ENCODE results near the gene DOCK1. TPM values are rescaled to one million over a fixed set of nuclear protein-coding genes. Genes with fewer than 3 reads are reported as not detected.

Gene DOCK1
- total RNA-seq, 3 donors from 2014 or later = 50.4 to 101 (median 69.2) TPM

DNA sequence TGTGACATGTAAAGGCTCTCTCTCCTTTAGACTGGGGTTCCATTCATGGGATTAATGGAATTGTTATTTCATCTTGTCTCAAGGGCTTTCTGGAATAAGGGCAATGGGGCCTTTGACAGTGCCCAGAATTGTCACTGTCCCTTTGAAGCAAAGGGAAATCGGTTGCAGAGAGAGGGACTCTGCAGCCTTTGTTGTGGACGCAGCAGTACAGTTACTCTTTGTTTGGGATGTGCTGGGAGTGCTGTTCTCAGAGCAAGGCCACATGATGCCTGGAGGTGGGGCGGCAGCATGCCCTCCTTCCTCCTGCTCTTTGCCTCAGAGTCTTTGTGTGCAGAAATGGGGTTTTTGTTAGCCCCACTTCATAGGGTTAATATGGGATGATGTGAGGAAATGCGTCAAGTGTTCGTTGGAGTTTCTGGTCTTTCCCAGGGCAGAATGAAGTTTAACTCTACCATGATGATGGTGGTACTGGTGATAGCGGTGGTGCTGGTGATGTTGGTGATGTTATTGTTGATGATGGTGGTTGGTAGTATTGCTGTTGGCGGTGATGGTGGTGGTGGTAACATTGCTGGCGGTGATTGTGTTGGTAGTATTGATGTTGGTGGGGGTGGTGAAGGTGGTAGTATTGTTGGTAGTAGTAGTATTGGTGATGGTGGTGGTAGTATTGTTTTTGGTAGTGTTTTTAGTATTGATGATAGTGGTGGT is 45.3 kb downstream of the DOCK1 start:
- peak in 1 of 2 donors; percentile 7 for DNase-seq (ENCODE audit: low spot score in 2 of 2)
- Histone ChIP-seq H3K4me1 (peaks cover 0 to 12% of the 10 kb centered on the region in 2 donors), H3K27me3 (no peaks in the 10 kb centered on the region), H3K9me3 (no peaks in the 10 kb centered on the region), H3K4me3 (no peak overlapping the region), H3K36me3 (no peaks in the 10 kb centered on the region), H3K27ac (no peak overlapping the region)
- intact Hi-C loops (cut with DNase I; ENCODE audit: low total_unique reads) = no loop called here
- no peak for TF ChIP-seq POLR2AphosphoS5 (IDR thresholded peaks at IDR 0.05)
- TF ChIP-seq CTCF (IDR thresholded peaks at IDR 0.05) = no peak
- TF ChIP-seq POLR2A (IDR thresholded peaks at IDR 0.05) = no peak

- Histone ChIP-seq H3K9me3 (no peaks in the 10 kb centered on the region), H3K27me3 (no peaks in the 10 kb centered on the region), H3K36me3 (no peaks in the 10 kb centered on the region), H3K4me3 (no peak overlapping the region), H3K27ac (peak overlapping the region; percentile 12 to 23), H3K4me1 (peaks cover 0 to 17% of the 10 kb centered on the region in 2 donors)
- TF ChIP-seq POLR2A (IDR thresholded peaks at IDR 0.05) = no peak
- no peak for TF ChIP-seq POLR2AphosphoS5 (IDR thresholded peaks at IDR 0.05)
- TF ChIP-seq CTCF (IDR thresholded peaks at IDR 0.05) = no peak
- intact Hi-C loops (cut with DNase I; ENCODE audit: low total_unique reads) = no loop called here
- no peak for DNase-seq (ENCODE audit: low spot score in 2 of 2)
Measured at GRCh38 chr10:126953886-126954285, 48.7 kb downstream of the DOCK1 start.

DNA sequence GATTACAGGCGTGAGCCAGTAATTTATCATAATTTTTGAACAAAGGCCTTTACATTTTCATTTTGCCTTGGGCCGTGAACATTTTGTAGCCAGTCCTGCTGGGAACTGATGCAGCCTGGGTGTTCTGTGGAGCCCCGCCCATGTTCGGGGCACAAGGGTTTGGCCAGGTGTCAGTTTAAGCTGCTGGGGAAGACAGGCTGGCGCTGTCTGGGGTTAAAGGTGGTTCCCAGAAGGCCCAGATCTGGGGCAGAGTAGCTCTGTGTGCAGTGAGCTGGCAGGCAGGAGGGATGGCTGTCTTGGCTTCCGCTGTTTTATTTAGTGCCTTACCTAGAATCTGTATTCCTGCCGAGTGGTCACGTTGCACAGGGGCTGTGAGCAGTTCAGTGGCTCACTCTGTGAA is 50.2 kb downstream of the DOCK1 start:
- Histone ChIP-seq H3K4me3 (no peak overlapping the region), H3K9me3 (no peaks in the 10 kb centered on the region), H3K4me1 (peaks cover 0 to 17% of the 10 kb centered on the region in 2 donors), H3K36me3 (no peaks in the 10 kb centered on the region), H3K27ac (peak overlapping the region; percentile 44 to 50), H3K27me3 (no peaks in the 10 kb centered on the region)
- no peak for TF ChIP-seq POLR2A (IDR thresholded peaks at IDR 0.05)
- TF ChIP-seq CTCF (IDR thresholded peaks at IDR 0.05) = no peak
- TF ChIP-seq POLR2AphosphoS5 (IDR thresholded peaks at IDR 0.05) = no peak
- DNase-seq (ENCODE audit: low spot score in 2 of 2) = peak; percentile 45 to 63
- intact Hi-C loops (cut with DNase I; ENCODE audit: low total_unique reads) = no loop called here

DNA sequence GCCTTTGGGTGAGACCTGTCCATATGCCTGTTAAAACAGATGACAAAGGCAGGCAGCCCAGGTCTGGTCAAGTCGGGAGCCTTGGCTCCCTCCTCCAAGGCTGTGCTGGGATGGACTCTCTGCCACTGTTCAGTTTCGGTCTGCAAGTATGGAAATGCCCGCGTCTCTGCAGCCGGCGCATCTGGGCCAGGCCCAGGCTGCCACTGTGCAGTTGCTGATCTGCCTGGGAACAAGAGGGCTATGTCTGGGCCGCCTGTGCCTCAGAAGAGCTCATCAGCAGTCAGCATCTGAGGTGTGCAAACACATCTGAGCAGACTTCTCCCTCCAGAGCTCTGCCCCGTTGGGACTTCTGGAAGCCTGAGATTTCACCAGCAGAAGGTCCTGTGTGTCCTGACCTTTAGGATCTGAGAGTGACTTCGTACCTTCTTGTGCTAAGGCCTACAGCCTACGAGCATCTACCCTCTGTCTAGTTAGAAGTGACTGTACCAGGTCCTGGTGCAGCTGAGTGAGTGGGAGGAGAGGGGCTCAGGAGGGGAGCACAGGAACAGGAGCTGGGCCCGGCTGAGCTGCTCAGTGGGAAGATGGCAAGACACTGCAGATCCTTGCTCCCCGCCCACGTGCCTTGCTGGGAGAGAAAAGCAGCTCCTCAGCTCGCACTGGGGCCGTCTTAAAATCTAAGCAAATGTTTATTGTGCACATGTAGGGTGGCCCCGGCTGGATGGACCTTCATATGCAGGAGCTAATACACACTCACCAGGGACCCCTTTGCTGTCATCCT is 50.9 kb downstream of the DOCK1 start:
- Histone ChIP-seq H3K4me3 (no peak overlapping the region), H3K27ac (peak overlapping the region; percentile 44 to 50), H3K9me3 (no peaks in the 10 kb centered on the region), H3K4me1 (peaks cover 0 to 14% of the 10 kb centered on the region in 2 donors), H3K36me3 (no peaks in the 10 kb centered on the region), H3K27me3 (no peaks in the 10 kb centered on the region)
- TF ChIP-seq POLR2A (IDR thresholded peaks at IDR 0.05) = no peak
- no peak for TF ChIP-seq POLR2AphosphoS5 (IDR thresholded peaks at IDR 0.05)
- TF ChIP-seq CTCF (IDR thresholded peaks at IDR 0.05) = no peak
- no peak for DNase-seq (ENCODE audit: low spot score in 2 of 2)
- intact Hi-C loops (cut with DNase I; ENCODE audit: low total_unique reads) = no loop called here

- Histone ChIP-seq H3K27me3 (no peaks in the 10 kb centered on the region), H3K4me1 (peaks cover 0 to 13% of the 10 kb centered on the region in 2 donors), H3K36me3 (no peaks in the 10 kb centered on the region), H3K4me3 (no peak overlapping the region), H3K9me3 (no peaks in the 10 kb centered on the region), H3K27ac (no peak overlapping the region)
- no peak for TF ChIP-seq POLR2AphosphoS5 (IDR thresholded peaks at IDR 0.05)
- TF ChIP-seq CTCF (IDR thresholded peaks at IDR 0.05) = no peak
- TF ChIP-seq POLR2A (IDR thresholded peaks at IDR 0.05) = no peak
- no peak for DNase-seq (ENCODE audit: low spot score in 2 of 2)
- intact Hi-C loops (cut with DNase I; ENCODE audit: low total_unique reads) = no loop called here
Measured at GRCh38 chr10:126956712-126957108, 51.5 kb downstream of the DOCK1 start.

All from breast epithelium (tissue), 4 donors.